ENCODE data around the gene FKBP2.

FKBP2 gene

GRCh38 chr11:64265176-64266160 lies 24.6 kb downstream of the FKBP2 start:
- no peak for DNase-seq

- DNase-seq: no peak
Measured at GRCh38 chr11:64266339-64266738, 25.4 kb downstream of the FKBP2 start.

GRCh38 chr11:64267207-64267945 lies 26.5 kb downstream of the FKBP2 start:
- DNase-seq: no peak

- DNase-seq: no peak
Measured at GRCh38 chr11:64268025-64268892, 27.4 kb downstream of the FKBP2 start.

GRCh38 chr11:64268893-64269539 lies 28.1 kb downstream of the FKBP2 start:
- no peak for DNase-seq

GRCh38 chr11:64269540-64270220 lies 28.8 kb downstream of the FKBP2 start:
- DNase-seq: peak; percentile 99

GRCh38 chr11:64275031-64275800 lies 34.3 kb downstream of the FKBP2 start:
- no peak for DNase-seq

GRCh38 chr11:64275841-64276240 lies 34.9 kb downstream of the FKBP2 start:
- DNase-seq: no peak

- no peak for DNase-seq
Measured at GRCh38 chr11:64276653-64277431, 35.9 kb downstream of the FKBP2 start.

GRCh38 chr11:64278576-64279190 lies 37.8 kb downstream of the FKBP2 start:
- no peak for DNase-seq

- no peak for DNase-seq
Measured at GRCh38 chr11:64281957-64282770, 41.3 kb downstream of the FKBP2 start.

GRCh38 chr11:64283092-64283491 lies 42.2 kb downstream of the FKBP2 start:
- no peak for DNase-seq

- peak; percentile 97 for DNase-seq
Measured at GRCh38 chr11:64284048-64284961, 43.4 kb downstream of the FKBP2 start, which contains the start of gene BAD. Gene BAD (minus strand): TSS chr11:64284665. CDS start chr11:64284368, 297 bp downstream.

GRCh38 chr11:64284962-64285884 lies 44.3 kb downstream of the FKBP2 start, which contains the start of gene GPR137:
Gene GPR137 (plus strand): TSS chr11:64285848. CDS start chr11:64286525, 677 bp downstream.
- peak; percentile 99 for DNase-seq

- DNase-seq: peak; percentile 36
Measured at GRCh38 chr11:64285885-64286800, 45.2 kb downstream of the FKBP2 start.
